Progenitor cell of endocrine pancreas (in vitro differentiated cells): ENCODE data around the gene ZKSCAN5. TPM values are rescaled to one million over a fixed set of nuclear protein-coding genes. Genes with fewer than 3 reads are reported as not detected.

Experiments
- DNase-seq: peaks from one replicate; pipeline ENCODE4 v3.0.0; 2021; ENCODE audit warnings: low spot score; ENCODE audit not compliant: unreplicated experiment
- H3K27ac Mint-ChIP-seq: 2 replicates; pipeline ENCODE4 v1.8.0; 2021; ENCODE audit warnings: mild to moderate bottlenecking, moderate library complexity, mixed read lengths
- H3K27me3 Mint-ChIP-seq: 2 replicates; pipeline ENCODE4 v1.8.0; 2021; ENCODE audit warnings: mixed read lengths
- H3K36me3 Mint-ChIP-seq: 2 replicates; pipeline ENCODE4 v1.8.0; 2022; ENCODE audit warnings: mixed read lengths; ENCODE audit not compliant: insufficient read depth
- H3K4me1 Mint-ChIP-seq: 2 replicates; pipeline ENCODE4 v1.8.0; 2021; ENCODE audit warnings: low read depth, mixed read lengths
- H3K4me3 Mint-ChIP-seq: 2 replicates; pipeline ENCODE4 v1.8.0; 2021; ENCODE audit warnings: low read depth, mild to moderate bottlenecking, moderate library complexity, mixed read lengths
- H3K9me3 Mint-ChIP-seq: 2 replicates; pipeline ENCODE4 v1.8.0; 2021; ENCODE audit warnings: low read depth, mixed read lengths
- CTCF ChIP-seq: fragments of 200-600 bp; sonication (generic); IDR thresholded peaks from one replicate; pipeline ENCODE4 v1.5.0; 2021; ENCODE audit warnings: antibody characterized with exemption, mild to moderate bottlenecking; ENCODE audit not compliant: unreplicated experiment
- total RNA-seq: library from RNA; stranded (reverse); gene quantifications from 2 replicates; pipeline ENCODE4 v1.2.1, GENCODE V29; 2021

Gene ZKSCAN5
- total RNA-seq, 1 donor from 2014 or later, result 15.2 TPM

- no peak for TF ChIP-seq CTCF
- H3K4me1 Mint-ChIP-seq, result no peaks in the 10 kb centered on the region
- H3K9me3 Mint-ChIP-seq, result peaks cover 56% of the 10 kb centered on the region
- peaks cover 43% of the 10 kb centered on the region for H3K36me3 Mint-ChIP-seq
- H3K27me3 Mint-ChIP-seq, result no peaks in the 10 kb centered on the region
- DNase-seq, result no peak
- H3K27ac Mint-ChIP-seq, result no peak overlapping the region
- H3K4me3 Mint-ChIP-seq, result no peak overlapping the region
These were observed 31.2 kb downstream of the ZKSCAN5 start for GRCh38 chr7:99535667-99536066.

- H3K9me3 Mint-ChIP-seq, result peaks cover 40% of the 10 kb centered on the region
- H3K27me3 Mint-ChIP-seq, result no peaks in the 10 kb centered on the region
- H3K27ac Mint-ChIP-seq, result no peak overlapping the region
- no peak for DNase-seq
- H3K4me1 Mint-ChIP-seq, result no peaks in the 10 kb centered on the region
- H3K36me3 Mint-ChIP-seq, result peaks cover 38% of the 10 kb centered on the region
- no peak for TF ChIP-seq CTCF
- no peak overlapping the region for H3K4me3 Mint-ChIP-seq
These were observed 34.9 kb downstream of the ZKSCAN5 start for GRCh38 chr7:99539213-99539811.

GRCh38 chr7:99540542-99540941 is 36.1 kb downstream of the ZKSCAN5 start:
- peaks cover 38% of the 10 kb centered on the region for H3K36me3 Mint-ChIP-seq

GRCh38 chr7:99541212-99541611 is 36.8 kb downstream of the ZKSCAN5 start:
- TF ChIP-seq CTCF, result no peak
- peaks cover 38% of the 10 kb centered on the region for H3K36me3 Mint-ChIP-seq
- peaks cover 37% of the 10 kb centered on the region for H3K9me3 Mint-ChIP-seq
- H3K4me1 Mint-ChIP-seq, result no peaks in the 10 kb centered on the region
- no peak overlapping the region for H3K4me3 Mint-ChIP-seq
- DNase-seq, result no peak
- no peaks in the 10 kb centered on the region for H3K27me3 Mint-ChIP-seq
- H3K27ac Mint-ChIP-seq, result no peak overlapping the region

More at GRCh38 chr7:99540542-99540941, 36.1 kb downstream of the ZKSCAN5 start:
- Mint-ChIP-seq H3K4me1 (no peaks in the 10 kb centered on the region), H3K9me3 (peaks cover 37% of the 10 kb centered on the region), H3K27me3 (no peaks in the 10 kb centered on the region), H3K27ac (no peak overlapping the region), H3K4me3 (no peak overlapping the region)
- DNase-seq, result no peak
- TF ChIP-seq CTCF, result no peak

GRCh38 chr7:99543081-99543671 is 38.7 kb downstream of the ZKSCAN5 start:
- no peak overlapping the region for H3K27ac Mint-ChIP-seq
- H3K36me3 Mint-ChIP-seq, result peaks cover 53% of the 10 kb centered on the region
- no peaks in the 10 kb centered on the region for H3K4me1 Mint-ChIP-seq
- no peak for TF ChIP-seq CTCF
- no peak overlapping the region for H3K4me3 Mint-ChIP-seq
- peaks cover 33% of the 10 kb centered on the region for H3K9me3 Mint-ChIP-seq
- DNase-seq, result no peak
- no peaks in the 10 kb centered on the region for H3K27me3 Mint-ChIP-seq
